HepG2 (cell line): ENCODE measurements around the gene THRB. TPM values are rescaled to one million over a fixed set of nuclear protein-coding genes. Genes with fewer than 3 reads are reported as not detected.
A peak's percentile ranks its signal among the peaks of the same experiment; 100 is the strongest.

Experiments used
- AGO2 ChIP-seq: fragments of 200-400 bp; formaldehyde crosslinking; optimal IDR thresholded peaks from 2 replicates; pipeline ENCODE3; 2017; ENCODE audit warnings: mild to moderate bottlenecking, low read depth, low read length, moderate library complexity
- CREBL2 ChIP-seq: sonication (generic); formaldehyde crosslinking; IDR thresholded peaks from 2 replicates; pipeline ENCODE4 v1.8.1; 2023; ENCODE audit warnings: missing genetic modification reagents, mild to moderate bottlenecking, borderline replicate concordance
- FOXP1 ChIP-seq, 2 experiments: fragments of 450-650 bp in 1 of 2; IDR thresholded peaks; 2 replicates each; pipeline ENCODE4 v1.6.1; 2017 to 2018; ENCODE audit warnings: antibody characterized with exemption in 1 of 2
- GFI1 ChIP-seq: sonication (generic); formaldehyde crosslinking; IDR thresholded peaks from 2 replicates; pipeline ENCODE4 v1.5.0; 2020; ENCODE audit warnings: missing genetic modification reagents, mild to moderate bottlenecking, borderline replicate concordance
- HNF1A ChIP-seq, 2 experiments: sonication (generic) in 1 of 2; formaldehyde crosslinking in 1 of 2; IDR thresholded peaks; 2 replicates each; pipeline versions ENCODE4 v1.4.0 to v1.6.1; 2016 to 2020; ENCODE audit warnings: borderline replicate concordance in 1 of 2, low read depth in 1 of 2, mild to moderate bottlenecking in 1 of 2, missing genetic modification reagents in 1 of 2
- HNF1B ChIP-seq: sonication (generic); formaldehyde crosslinking; IDR thresholded peaks from 2 replicates; pipeline ENCODE4 v1.5.1; 2020; ENCODE audit warnings: mild to moderate bottlenecking, moderate library complexity, missing genetic modification reagents
- HOXA5 ChIP-seq: sonication (generic); formaldehyde crosslinking; IDR thresholded peaks from 2 replicates; pipeline ENCODE4 v1.4.0; 2020; ENCODE audit warnings: missing genetic modification reagents
- KDM3A ChIP-seq: IDR thresholded peaks from 2 replicates; pipeline ENCODE4 v1.6.1; 2018; ENCODE audit warnings: low read depth, missing compliant biosample characterization
- MED13 ChIP-seq: sonication (generic); formaldehyde crosslinking; IDR thresholded peaks from 2 replicates; pipeline ENCODE4 v1.5.0; 2020; ENCODE audit warnings: missing genetic modification reagents
- MEIS2 ChIP-seq: sonication (generic); formaldehyde crosslinking; IDR thresholded peaks from 2 replicates; pipeline ENCODE4 v1.9.0; 2021; ENCODE audit warnings: mild to moderate bottlenecking, missing genetic modification reagents
- NFE2L2 ChIP-seq: fragments of 150-350 bp; IDR thresholded peaks from 2 replicates; pipeline ENCODE4 v1.6.1; 2014; ENCODE audit warnings: low read length
- NFKBIZ ChIP-seq: IDR thresholded peaks from 2 replicates; pipeline ENCODE4 v1.6.1; 2018; ENCODE audit warnings: missing genetic modification reagents, missing compliant biosample characterization
- NFYB ChIP-seq: sonication (generic); formaldehyde crosslinking; IDR thresholded peaks from 2 replicates; pipeline ENCODE4 v1.4.0; 2020; ENCODE audit warnings: missing genetic modification reagents
- PAXIP1 ChIP-seq: sonication (generic); formaldehyde crosslinking; conservative IDR thresholded peaks from 2 replicates; pipeline ENCODE4 v1.4.0; 2020; ENCODE audit warnings: mild to moderate bottlenecking, missing genetic modification reagents, moderate library complexity
- RFX3 ChIP-seq: IDR thresholded peaks from 2 replicates; pipeline ENCODE4 v1.6.1; 2016; ENCODE audit warnings: missing biosample characterization, missing genetic modification reagents
- ZNF264 ChIP-seq: sonication (generic); formaldehyde crosslinking; IDR thresholded peaks from 2 replicates; pipeline ENCODE4 v1.4.0; 2020; ENCODE audit warnings: missing genetic modification reagents
- ZNF44 ChIP-seq: sonication (generic); formaldehyde crosslinking; IDR thresholded peaks from 2 replicates; pipeline ENCODE4 v1.5.1; 2020; ENCODE audit warnings: mild to moderate bottlenecking, missing genetic modification reagents
- ZSCAN30 ChIP-seq: sonication (generic); formaldehyde crosslinking; IDR thresholded peaks from 2 replicates; pipeline ENCODE4 v1.5.0; 2020; ENCODE audit warnings: mild to moderate bottlenecking, missing genetic modification reagents
- ZSCAN9 ChIP-seq: IDR thresholded peaks from 2 replicates; pipeline ENCODE4 v1.6.1; 2016; ENCODE audit warnings: borderline replicate concordance
- polyA plus RNA-seq, 8 experiments: library from polyadenylated mRNA; depleted of rRNA in 3 of 8; stranded (reverse) in 7 of 8; unstranded in 1 of 8; fragments of >200 nt; fragmentation: Illumina TruSeq in 4 of 8; extraction: Trizol in 4 of 8; gene quantifications; 2 replicates each; pipeline versions ENCODE4 v1.2.1 to v1.2.3, GENCODE V29; 2011 to 2016; ENCODE audit warnings: low read depth in 4 of 8, missing spikeins in 1 of 8, mixed read lengths in 1 of 8; ENCODE audit not compliant: insufficient read depth in 1 of 8
- total RNA-seq, 5 experiments: library from RNA; depleted of rRNA; stranded (reverse); fragments of >200 nt; fragmentation: Illumina TruSeq; extraction: Trizol; gene quantifications; 2 replicates each; pipeline ENCODE4 v1.2.3, GENCODE V29; 2016; ENCODE audit warnings: low read depth in 1 of 5
- TF ChIP-seq, protein P1 (sequence below): IDR thresholded peaks from 2 replicates; pipeline ENCODE4 v1.6.1; 2016; ENCODE audit warnings: mild to moderate bottlenecking

Gene THRB
- total and polyA plus RNA-seq, 2 of the 13 experiments (the other 11 are each of a cell fraction or from before 2014, with no cell fraction given): 4.7 to 22.7 TPM

DNA sequence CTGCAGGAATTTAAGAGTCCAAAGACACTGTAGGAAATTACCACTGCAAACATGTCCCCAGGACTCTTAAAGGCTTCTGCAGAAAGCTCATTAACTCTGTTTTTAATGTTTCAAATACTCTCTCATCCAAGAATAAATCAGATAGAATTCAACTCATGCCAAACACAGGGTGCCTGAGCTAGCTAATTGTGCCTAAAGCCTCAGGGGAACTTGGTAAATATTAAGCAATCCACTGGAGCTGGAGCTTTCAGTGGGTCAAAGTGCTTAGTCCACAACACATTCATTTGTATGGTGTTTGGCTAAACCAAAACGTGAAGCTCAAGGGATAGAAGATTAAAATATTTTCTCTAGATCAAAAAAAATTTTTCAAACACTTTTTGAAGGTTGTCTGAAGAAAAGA lies 131.4 kb downstream of the THRB start (continued):
- peak; percentile 93 for TF ChIP-seq PAXIP1 (CRISPR knock-in tag)
- TF ChIP-seq ZSCAN30 (CRISPR knock-in tag): no peak
- TF ChIP-seq AGO2: no peak
- TF ChIP-seq, protein P1, sequence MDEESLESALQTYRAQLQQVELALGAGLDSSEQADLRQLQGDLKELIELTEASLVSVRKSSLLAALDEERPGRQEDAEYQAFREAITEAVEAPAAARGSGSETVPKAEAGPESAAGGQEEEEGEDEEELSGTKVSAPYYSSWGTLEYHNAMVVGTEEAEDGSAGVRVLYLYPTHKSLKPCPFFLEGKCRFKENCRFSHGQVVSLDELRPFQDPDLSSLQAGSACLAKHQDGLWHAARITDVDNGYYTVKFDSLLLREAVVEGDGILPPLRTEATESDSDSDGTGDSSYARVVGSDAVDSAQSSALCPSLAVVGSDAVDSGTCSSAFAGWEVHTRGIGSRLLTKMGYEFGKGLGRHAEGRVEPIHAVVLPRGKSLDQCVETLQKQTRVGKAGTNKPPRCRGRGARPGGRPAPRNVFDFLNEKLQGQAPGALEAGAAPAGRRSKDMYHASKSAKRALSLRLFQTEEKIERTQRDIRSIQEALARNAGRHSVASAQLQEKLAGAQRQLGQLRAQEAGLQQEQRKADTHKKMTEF (CRISPR knock-in tag): peak; percentile 60
- no peak for TF ChIP-seq ZNF44
- no peak for TF ChIP-seq NFE2L2
- TF ChIP-seq NFYB (CRISPR knock-in tag): 0 out of 2 replicates have a peak, but pooled peaks have one; percentile 1
- TF ChIP-seq NFKBIZ (CRISPR knock-in tag): 0 out of 2 replicates have a peak, but pooled peaks have one; percentile 61
- no peak for TF ChIP-seq CREBL2 (CRISPR knock-in tag)
- no peak for TF ChIP-seq MED13
- TF ChIP-seq FOXP1 (IDR thresholded peaks at IDR 0.05): no peak
- TF ChIP-seq FOXP1 (CRISPR knock-in tag; IDR thresholded peaks at IDR 0.05): peak; percentile 69
- 0 out of 2 replicates have a peak, but pooled peaks have one; percentile 75 for TF ChIP-seq KDM3A (CRISPR knock-in tag)
- 0 out of 2 replicates have a peak, but pooled peaks have one; percentile 38 for TF ChIP-seq HNF1B (CRISPR knock-in tag)
- TF ChIP-seq ZNF264 (CRISPR knock-in tag): peak; percentile 68; the same call in 1 of the 2 replicates
- peak; percentile 87 for TF ChIP-seq GFI1 (CRISPR knock-in tag)
- TF ChIP-seq RFX3 (CRISPR knock-in tag): no peak
- no peak for TF ChIP-seq MEIS2 (CRISPR knock-in tag)
- TF ChIP-seq ZSCAN9 (CRISPR knock-in tag): peak; percentile 82; the same call in 1 of the 2 replicates
- peak; percentile 41; the same call in 1 of the 2 replicates for TF ChIP-seq HOXA5
- TF ChIP-seq HNF1A (IDR thresholded peaks at IDR 0.05; ENCODE audit: low read depth): peak; percentile 36; the same call in 1 of the 2 replicates
- TF ChIP-seq HNF1A (CRISPR knock-in tag; IDR thresholded peaks at IDR 0.05; ENCODE audit: borderline replicate concordance): peak; percentile 26; the same call in 1 of the 2 replicates
